CD4-positive, alpha-beta T cell treated with Interleukin-15 for 4 hours (primary cell): ENCODE data around the gene SLC35B1.
"Not testable (repeated sequence)": the region's sequence is repeated elsewhere in the genome, so short reads cannot be mapped to it uniquely, and the experiment has no call there.

Experiments
- DNase-seq: peaks from one replicate; pipeline ENCODE4 v3.0.0-alpha.2; 2020; ENCODE audit warnings: low spot score

The SLC35B1 gene

DNA sequence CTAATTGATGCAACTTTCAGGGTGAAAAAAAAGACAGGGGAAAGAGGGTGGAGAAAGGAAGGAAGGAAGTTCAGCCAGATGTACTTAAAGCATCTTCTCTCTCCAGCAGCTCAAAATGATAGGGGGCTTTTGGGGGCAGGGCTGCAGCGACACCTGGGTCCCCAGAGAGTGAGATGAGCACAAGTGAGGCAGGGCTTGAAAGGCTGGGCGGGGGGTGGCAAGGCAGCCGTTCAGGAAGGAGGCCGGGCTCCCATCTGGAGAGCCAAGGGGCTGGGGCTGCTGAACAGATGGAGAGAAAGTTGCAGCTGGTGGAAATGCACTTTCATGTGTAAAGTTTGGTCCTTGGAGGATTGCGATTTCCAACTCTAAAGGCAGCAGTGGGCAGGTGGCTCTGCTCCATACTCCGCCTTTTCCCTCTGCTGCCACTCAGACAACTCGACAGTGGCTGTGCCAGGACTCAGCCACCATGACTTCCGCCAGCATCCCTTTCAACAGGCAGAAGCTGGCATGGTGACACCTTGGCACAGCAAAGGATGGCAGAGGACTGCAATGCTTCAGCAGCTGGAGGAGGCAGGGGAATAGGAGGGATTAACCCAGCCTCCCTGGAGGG lies 7.7 kb downstream of the SLC35B1 start:
- no peak for DNase-seq

DNA sequence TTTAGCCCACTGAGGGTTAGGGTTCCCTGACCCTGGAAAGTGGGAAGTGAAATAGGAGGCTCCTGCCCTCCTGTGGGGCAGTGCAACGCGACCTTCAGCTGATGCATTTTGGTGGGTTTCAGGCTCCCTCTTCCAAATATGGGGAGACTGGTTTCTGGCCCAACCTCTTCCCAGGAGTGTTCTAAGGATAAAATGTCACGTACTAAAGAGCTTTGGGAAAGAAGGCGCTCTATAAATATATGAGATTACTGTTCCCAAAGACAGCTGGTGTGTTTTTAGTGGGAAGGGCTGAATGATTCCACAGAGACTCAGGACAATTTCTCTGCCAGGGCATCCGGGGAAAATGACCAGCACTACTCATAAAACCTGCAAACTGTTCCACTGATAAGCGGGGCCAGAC lies 9.8 kb downstream of the SLC35B1 start:
- no peak for DNase-seq

DNA sequence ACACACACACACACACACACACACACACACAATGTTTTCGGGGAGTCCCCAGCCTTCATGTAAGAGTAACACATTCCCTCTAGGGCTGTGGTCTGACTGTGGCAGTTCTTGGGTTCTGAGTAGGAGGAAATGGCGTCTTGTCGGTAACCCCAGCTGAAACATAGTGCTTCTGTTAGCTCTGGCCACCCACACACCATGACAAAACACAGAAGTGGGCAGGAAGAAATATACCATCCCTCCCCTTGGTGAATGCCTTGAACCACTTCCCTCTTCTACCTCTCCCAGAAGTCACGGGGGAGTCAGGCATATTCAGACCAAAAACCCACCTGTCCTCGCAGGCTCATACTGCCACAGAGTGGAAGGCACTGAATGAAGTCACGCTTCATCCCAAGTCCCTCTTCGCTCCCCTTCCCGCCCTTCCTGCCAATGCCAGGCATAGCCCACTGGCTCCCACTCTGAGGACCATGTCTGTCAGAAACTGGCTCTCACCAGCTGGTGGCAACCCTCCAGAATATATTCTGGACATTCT lies 11.5 kb downstream of the SLC35B1 start:
- DNase-seq, result peak; percentile 73

DNA sequence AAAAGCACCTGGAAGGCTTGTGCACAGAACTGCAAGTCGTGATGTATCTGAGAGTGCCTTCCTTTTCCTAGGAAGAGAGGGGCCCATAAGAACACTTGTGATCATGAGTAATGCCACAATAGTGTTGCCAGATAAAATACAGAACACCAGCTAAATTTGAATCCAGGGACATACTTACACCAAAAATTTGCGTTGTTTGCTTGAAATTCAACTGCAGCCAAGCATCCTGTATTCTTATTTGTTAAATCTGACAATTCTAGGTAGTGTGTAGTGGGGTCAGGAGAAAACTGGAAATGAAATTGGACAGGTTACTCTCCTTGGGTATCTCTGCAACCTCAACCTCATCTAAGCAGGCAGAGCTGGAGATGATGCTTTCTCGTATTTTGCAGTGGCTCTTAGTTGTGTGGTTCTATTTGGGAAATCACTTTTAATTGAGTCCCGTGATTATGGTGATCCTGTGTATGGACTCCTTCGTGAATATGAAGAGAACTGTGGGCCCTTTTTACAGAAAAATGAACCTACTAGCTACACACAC lies 12.0 kb downstream of the SLC35B1 start:
- no peak for DNase-seq

DNA sequence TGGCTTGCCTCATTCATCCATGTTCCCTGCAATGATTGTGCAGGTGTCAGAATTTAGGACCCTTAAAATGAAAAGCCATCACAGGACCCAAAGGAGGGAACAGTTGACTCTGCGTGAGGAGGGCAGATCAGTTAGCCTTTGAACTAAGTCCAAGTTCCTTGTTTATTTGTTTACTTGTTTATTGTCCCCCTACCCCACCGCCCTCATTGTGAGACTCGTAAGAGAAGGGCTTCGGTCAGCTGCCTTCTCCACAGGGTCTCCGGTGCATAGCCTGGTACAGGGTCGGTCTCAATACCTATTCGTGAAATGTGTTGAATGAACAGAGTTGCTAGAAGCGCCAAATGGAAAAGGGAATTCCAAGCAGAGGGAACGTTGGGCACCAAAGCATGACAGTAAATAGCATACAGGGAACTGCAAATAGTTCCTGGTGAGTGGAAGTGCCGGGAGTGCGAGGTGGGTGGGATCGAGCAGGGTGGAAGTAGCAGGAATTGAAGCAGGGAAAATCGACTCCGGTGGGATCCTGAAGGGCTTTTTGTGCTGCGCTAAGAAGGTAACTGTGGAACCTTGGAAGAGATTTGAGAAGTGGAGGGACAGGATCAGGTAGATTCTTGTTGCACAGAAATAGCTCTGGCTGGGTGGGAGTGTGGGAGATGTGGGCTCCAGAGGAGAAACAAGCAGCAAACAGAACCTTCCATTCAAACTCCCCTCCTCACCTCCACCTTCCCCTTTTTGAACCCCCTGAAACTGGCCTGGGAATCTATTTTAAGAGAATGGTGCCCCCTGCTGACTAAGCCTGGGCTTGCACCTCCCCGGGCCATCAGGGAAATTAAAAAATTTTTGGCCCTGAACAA lies 12.7 kb downstream of the SLC35B1 start:
- peak; percentile 73 for DNase-seq

DNA sequence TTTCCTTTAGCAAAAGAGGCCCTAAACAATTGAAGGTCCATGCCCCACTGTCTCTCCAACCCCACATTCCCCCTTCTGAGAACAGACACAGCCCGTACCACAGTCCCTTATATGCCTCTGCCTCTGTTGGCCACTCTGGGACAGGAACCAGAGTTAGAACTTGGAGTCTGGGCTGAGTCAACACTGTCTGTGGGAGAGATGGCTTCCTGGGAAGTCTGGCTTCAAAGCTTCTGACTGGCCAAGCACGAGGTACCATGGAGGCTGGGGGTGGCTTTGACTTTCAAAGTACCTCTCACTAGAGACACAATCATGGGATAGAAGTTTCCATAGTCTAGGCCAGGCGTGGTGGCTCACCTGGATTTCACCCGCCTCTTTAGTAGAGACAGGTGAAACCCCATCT lies 15.0 kb downstream of the SLC35B1 start:
- no peak for DNase-seq

DNA sequence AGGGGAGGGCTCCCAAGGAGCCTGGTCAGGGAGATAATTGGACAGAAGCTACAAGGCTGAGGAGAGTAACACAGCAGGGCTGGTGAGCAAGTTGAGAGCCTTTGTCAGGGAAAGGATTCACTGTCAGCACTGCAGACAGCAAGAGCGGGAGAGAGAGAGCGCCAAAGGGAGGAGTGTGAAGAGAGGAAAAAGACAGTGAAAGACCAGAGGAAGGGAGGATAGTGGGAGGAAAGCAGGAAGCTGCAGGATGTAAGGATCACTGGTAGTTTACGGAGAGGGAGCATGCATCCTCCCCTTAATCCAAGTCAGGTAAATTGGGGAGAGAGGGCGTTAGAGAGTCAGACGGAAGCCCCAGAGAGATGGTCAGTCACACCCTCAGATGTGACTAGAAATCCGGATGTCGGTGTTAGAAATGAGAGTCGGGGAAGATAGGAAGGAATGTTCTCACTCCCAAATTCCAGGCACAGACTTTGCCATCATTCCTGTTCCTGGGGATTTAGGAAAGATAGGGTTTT lies 16.0 kb downstream of the SLC35B1 start:
- DNase-seq, result no peak

DNA sequence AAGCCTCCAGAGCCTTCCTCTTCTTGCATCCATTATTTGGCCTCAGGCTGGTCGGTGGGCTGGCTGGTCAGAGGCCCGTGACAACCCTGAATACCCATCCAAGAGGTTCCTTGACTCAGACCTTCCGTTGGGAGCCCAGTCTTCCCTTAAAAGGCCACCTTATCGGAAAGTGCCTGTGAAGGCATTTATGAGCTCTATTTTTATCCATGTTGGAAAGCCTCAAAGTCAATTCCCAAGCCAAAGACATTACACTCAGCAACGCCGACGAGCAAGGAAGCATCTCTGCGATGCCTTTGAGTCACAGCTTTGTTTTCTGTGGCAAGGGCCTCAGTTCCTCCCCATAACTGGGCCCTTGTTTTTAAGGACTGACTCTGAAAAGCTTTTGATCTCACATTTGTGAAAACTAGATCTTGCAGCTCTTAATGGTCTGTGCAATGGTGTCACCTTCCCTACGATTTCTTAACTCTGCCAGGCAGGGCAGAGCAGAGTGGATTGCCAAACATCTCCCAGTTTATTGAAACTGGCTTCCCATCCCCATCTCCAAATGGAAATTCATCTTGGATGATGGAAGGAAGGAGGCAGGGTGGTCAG lies 16.6 kb downstream of the SLC35B1 start:
- no peak for DNase-seq

DNA sequence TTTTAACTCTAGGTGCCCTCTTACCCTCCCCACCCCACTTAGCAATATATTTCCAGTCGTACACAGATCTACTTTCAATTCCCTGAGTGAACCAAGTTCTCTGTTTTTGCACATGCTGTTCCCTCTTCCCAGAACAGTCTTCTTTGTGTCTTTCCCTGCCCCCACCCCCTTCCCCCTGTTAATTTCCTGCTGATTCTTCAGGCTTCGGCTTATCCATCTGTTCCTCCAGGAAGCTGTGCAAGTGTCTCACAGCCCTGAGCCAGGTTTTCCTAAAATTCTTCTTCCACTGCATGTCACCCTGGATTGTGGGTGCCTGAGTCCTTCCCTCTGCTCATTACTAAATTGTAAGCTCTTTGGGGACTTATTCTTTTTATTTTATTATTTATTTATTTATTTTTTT lies 17.5 kb downstream of the SLC35B1 start:
- no peak for DNase-seq

DNA sequence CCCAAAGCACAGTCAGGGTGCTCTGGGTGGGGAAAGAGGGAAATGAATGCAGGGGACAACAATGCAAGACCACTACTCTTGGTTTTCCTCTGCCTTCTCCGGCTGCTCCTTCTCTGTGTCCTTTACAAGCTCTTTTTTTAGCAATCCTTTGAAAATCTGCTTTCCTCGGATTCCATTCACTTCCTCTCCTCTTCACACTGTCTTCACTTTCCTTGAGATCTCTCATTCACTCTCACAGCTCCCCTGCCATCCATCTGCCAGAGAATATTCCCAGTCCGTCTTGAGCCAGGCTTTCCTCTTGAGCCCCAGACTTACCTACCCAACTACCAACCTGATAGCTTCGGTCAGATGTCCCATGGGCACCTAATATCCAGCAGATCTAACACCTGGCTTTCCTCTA lies 18.9 kb downstream of the SLC35B1 start:
- DNase-seq, result no peak

DNA sequence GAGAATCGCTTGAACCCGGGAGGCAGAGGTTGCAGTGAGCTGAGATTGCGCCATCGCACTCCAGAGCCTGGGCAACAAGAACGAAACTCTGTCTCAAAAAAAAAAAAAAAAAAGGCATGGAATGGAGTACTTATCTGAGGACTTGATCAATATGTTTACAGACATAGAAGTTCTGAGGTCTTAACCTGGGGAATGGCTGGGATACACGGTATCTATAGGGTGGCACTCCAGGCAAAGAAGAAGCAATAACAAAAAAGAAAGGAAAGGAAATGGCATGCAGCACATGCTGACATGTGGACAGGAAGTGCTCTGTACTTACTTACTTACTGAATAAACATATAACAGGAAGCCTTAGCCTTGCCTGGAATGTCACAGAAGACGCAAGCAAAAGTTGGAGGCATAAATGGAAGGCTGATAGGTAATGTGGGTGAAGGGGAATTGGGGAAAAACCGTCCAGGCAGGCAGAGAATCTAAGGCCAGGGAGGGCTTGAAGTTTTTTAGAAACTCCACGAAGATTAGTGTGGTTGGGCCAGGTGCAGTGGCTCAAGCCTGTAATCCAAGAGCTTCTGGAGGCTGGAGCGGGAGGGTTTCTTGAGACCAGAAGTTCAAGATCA lies 19.8 kb downstream of the SLC35B1 start:
- no peak for DNase-seq

DNA sequence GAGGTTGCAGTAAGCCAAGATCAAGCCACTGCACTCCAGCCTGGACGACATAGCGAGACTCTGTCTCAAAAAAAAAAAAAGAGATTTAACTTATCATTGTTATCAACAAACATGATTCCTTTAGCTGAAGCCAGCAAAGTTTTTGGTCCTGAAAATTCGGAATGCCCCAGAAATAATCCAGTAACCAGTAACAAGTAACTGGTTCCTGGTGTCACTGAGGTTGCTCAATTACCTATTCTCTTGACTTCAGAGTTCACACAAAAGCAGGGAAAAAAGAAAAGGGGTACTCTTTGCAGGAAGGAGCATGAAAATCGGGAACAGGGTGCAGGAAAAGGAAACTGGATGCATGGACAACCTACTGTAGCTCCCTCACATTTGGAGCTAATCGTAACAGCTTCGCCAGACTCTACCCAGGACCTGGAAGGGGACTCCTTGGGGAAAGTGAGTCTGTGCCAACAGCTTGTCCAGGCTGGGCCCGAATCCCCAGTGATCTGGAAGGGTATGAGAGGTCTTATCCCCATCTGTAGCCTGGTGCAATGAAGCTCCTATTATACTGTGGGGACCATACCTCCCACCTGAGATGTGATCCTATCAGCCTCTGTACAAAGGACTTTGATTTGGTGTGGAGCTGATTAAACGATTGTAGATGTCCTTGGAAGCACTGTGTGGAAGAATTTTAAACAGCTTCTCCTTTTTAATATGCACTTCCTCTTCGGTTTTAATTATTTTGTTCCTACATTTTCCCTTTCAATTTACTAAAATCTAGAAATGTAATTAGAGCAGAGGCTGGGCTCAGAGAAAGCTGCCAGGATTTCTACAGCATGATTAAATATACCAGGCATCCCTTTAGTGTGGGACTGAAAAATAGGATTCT lies 26.4 kb downstream of the SLC35B1 start:
- no peak for DNase-seq

DNA sequence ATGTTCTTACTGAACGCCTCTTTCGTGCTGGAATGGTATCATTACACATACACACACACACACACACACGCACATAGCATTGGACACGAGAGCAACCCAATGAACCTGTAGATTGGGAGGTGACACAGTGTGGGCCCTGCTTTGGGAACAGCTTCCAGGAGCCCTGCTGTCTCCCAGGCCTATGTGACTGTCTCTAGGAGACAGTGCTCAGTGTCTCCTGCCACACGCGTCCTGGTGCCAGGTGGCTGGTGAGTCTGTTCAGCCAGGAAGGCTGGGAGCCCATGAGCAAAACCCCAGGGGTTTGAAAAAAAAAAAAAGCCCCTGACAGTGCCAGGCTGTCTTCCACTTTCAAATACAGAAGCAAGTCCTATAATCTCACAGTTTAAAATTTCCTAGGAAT lies 27.4 kb downstream of the SLC35B1 start:
- DNase-seq, result no peak

DNA sequence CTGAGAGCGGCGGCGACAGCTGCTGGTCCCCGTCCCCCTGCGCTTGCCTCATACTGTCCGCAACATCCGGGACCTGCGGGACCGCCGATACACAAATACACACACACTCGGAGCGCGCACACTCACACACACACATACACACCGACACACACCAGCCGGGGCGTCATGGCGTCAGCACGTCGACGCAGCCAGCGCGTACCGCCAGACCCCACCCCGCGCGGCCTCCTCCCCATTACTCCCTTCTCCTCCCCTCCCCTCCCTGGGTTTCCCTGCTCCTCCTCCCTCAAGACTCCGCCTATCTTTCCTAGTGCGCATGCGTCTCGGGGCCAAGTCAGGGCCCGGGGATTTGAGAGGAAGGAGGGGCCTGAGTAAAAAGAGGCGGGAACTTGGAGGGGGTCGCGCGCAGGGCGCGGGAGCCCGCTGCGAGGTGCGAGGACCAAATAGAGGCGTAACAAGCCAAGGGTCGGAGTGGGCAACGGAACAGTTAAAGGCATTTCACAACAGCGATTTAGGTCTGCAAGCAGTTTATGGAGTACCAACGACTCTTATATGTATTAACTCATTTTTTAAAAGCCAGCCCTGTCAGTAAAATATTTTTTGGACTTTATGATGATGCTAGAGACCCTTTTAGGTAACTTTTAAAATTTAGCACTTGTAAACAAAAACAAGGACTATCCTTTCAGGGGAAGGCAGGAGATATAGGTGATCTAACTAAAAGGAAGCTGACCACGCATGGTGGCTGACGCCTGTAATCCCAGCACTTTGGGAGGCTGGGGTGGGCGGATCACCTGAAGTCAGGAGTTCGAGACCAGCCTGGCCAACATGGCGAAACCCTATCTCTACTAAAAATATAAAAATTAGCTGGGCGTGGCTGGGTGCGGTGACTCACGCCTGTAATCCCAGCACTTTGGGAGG lies 29.6 kb downstream of the SLC35B1 start, which contains the start of gene SPOP:
Gene SPOP (minus strand): TSS at position 165 of the 915 bp plus-strand sequence. CDS start 55,287 bp downstream, outside the sequence.
- peak; percentile 99 for DNase-seq

DNA sequence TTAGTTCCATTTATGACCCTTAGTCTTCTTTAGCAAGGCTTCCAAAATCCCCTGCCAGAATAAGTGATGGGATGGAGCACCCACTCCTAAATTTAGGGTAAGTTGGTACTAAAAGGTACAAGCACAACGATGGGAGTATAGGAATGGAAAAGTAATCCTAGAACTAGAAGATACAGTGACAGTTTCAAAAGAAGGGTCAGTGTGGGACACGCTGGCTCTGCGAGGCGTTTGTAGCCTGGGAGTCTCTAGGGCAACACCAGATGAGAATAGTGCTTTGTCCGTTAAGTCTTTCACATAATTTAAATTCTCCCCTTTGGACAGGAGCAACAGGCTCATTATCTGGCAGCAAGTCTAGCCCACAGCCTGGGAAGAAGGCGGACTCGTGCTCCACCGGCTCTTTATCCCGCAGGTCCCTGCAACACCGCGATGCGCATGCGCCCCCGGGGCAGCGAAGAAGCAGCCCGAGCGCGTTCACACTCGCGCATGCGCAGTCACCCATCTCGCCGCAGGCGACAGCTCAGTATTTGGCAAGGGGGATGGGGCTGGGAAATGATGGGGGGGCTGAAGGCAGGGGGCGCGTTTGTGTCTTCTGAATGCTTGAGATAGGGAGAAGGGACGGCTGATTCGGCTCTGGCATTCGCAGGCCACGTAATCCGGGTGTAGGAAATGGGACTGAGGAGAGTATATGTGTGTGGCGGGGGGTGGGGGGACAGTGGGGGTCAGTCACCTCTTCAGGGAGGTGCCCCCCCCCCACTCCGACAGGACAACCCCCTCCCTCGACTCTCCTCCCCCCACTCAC lies 30.4 kb downstream of the SLC35B1 start:
- peak; percentile 93 for DNase-seq

DNA sequence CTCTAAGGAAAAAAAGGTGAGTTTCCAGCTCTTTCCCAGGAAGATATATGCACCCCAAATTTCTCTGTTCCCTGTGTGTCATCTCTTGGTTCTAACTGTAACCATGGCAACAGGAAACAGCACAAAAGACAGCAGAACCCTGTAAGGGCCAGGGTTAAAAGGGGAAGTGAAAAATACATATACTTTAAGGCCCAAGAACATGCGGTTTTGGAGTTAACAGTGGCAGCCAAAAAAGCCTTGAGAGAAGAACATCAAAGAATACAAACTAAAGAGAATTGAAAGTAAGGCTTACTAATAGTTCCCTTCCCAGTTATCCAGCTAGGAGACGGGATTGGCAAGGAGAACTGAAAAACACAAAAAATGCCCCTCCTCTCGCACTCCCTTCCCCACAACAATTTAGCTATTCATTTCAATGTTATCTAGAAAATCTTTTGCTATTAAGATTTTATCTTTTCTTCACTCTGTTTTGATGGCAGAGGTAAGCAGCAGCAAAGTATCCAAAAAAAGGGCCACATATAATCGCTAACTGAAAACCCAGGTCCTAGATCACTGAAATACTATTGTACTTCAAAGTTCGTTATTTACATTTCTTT lies 31.4 kb downstream of the SLC35B1 start:
- peak; percentile 86 for DNase-seq

DNA sequence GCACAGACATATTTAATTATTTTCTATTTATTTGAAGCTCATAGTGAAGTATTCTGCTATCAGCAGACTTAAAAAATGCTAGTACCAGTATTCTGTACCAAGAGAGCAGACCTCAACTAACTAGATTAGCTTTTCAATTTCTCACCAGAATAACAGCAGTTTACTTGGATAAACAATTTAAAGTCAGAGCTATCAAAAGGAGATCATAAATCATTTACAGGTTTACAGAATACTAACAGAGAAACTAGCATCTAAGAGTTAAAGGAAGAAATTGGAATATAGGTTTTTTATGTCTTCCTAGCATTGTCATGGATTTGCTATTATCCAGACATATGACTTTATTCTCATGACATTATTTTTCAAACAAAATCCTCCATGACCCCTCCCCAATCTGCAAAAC lies 33.3 kb downstream of the SLC35B1 start:
- DNase-seq, result no peak

DNA sequence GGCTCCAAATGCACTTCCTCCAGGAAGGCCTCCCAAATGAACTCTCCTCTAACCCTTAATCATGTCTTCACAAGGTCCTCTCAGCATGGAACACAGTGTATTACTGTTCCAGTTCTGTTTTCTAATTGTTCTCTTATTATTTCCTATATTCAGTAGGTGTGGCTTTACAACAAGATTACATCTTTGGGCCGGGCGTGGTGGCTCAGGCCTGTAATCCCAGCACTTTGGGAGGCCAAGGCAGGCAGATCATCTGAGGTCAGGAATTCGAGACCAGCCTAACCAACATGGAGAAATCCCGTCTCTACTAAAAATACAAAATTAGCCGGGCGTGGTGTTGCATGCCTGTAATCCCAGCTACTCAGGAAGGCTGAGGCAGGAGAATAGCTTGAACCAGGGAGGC lies 34.1 kb downstream of the SLC35B1 start:
- DNase-seq, result not testable (repeated sequence)

DNA sequence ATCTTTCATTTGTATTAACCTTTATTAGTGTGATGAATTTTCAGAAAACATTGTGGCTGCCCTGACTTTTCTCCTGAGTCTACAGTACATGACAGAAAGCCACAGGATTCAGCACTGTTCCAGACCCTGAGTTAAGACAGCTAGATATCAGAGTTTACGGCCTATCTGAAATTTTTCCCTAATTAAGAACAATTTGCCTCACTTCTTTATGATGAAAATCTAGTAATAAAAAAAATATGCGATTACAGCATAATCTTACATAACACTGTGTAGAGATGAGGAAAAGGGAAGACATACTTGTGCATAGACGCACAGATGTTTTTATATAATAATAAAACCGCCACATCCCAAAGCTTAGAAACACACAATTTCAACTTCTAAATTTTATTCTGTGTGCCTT lies 37.1 kb downstream of the SLC35B1 start:
- no peak for DNase-seq
